ENCODE data around the gene GCNT1. TPM values are rescaled to one million over a fixed set of nuclear protein-coding genes. Genes with fewer than 3 reads are reported as not detected.

The GCNT1 gene
- total RNA-seq, 2 experiments from 2014 or later, result 0.36 to 0.53 TPM

GRCh38 chr9:76414661-76415060 lies 44.3 kb upstream of the GCNT1 start:
- Mint-ChIP-seq H3K36me3 (ENCODE audit: low read depth) (no peaks in the 10 kb centered on the region), H3K27ac (no peak overlapping the region), H3K9me3 (peaks cover 6% of the 10 kb centered on the region), H3K4me1 (ENCODE audit: low read depth) (peaks cover 7% of the 10 kb centered on the region), H3K27me3 (no peaks in the 10 kb centered on the region), H3K4me3 (no peak overlapping the region)
- intact Hi-C loops (cut with DNase I, micrococcal nuclease), result no loop called here
- Histone ChIP-seq H3K4me1 (ENCODE audit: insufficient read depth, low read length) (no peaks in the 10 kb centered on the region), H3K27me3 (ENCODE audit: control insufficient read depth in 1 of 2, insufficient read depth in 2 of 2, low read length in 2 of 2) (no peaks in the 10 kb centered on the region), H3K27ac (ENCODE audit: low read depth in 1 of 2, low read length in 2 of 2) (no peak overlapping the region), H3K36me3 (ENCODE audit: insufficient read depth, low read length) (no peaks in the 10 kb centered on the region), H3K9me3 (ENCODE audit: control insufficient read depth in 1 of 2, insufficient read depth in 1 of 2, low read length in 2 of 2) (peaks cover 0 to 11% of the 10 kb centered on the region in 2 experiments), H3K4me3 (ENCODE audit: low read length) (no peak overlapping the region)
- no peak for TF ChIP-seq CTCF (IDR thresholded peaks at IDR 0.05)
- ChIA-PET POLR2A (no interaction called here), CTCF (no interaction called here)
- ATAC-seq (ENCODE audit: poor library complexity) (no peak), DNase-seq (peak in 2 of 14 experiments; percentile 13 to 37)

GRCh38 chr9:76415154-76415553 lies 43.8 kb upstream of the GCNT1 start:
- no peak for TF ChIP-seq CTCF (IDR thresholded peaks at IDR 0.05)
- Mint-ChIP-seq H3K4me1 (ENCODE audit: low read depth) (peaks cover 7% of the 10 kb centered on the region), H3K36me3 (ENCODE audit: low read depth) (no peaks in the 10 kb centered on the region), H3K4me3 (no peak overlapping the region), H3K27me3 (no peaks in the 10 kb centered on the region), H3K9me3 (peaks cover 6% of the 10 kb centered on the region), H3K27ac (no peak overlapping the region)
- intact Hi-C loops (cut with DNase I, micrococcal nuclease), result no loop called here
- CTCF ChIA-PET, result no interaction called here
- peaks cover 0 to 11% of the 10 kb centered on the region in 2 experiments for H3K9me3 ChIP-seq (ENCODE audit: control insufficient read depth in 1 of 2, insufficient read depth in 1 of 2, low read length in 2 of 2)
- no peak overlapping the region for H3K4me3 ChIP-seq (ENCODE audit: low read length)
- H3K36me3 ChIP-seq (ENCODE audit: insufficient read depth, low read length), result no peaks in the 10 kb centered on the region
- no peaks in the 10 kb centered on the region for H3K4me1 ChIP-seq (ENCODE audit: insufficient read depth, low read length)
- ATAC-seq (ENCODE audit: poor library complexity) (no peak), DNase-seq (no peak)
- POLR2A ChIA-PET, result no interaction called here
- H3K27ac ChIP-seq (ENCODE audit: low read depth in 1 of 2, low read length in 2 of 2), result no peak overlapping the region
- H3K27me3 ChIP-seq (ENCODE audit: control insufficient read depth in 1 of 2, insufficient read depth in 2 of 2, low read length in 2 of 2), result no peaks in the 10 kb centered on the region

- Histone ChIP-seq H3K27ac (ENCODE audit: low read depth in 1 of 2, low read length in 2 of 2) (no peak overlapping the region), H3K27me3 (ENCODE audit: control insufficient read depth in 1 of 2, insufficient read depth in 2 of 2, low read length in 2 of 2) (no peaks in the 10 kb centered on the region), H3K4me1 (ENCODE audit: insufficient read depth, low read length) (no peaks in the 10 kb centered on the region), H3K9me3 (ENCODE audit: control insufficient read depth in 1 of 2, insufficient read depth in 1 of 2, low read length in 2 of 2) (peaks cover 0 to 11% of the 10 kb centered on the region in 2 experiments), H3K36me3 (ENCODE audit: insufficient read depth, low read length) (no peaks in the 10 kb centered on the region), H3K4me3 (ENCODE audit: low read length) (no peak overlapping the region)
- DNase-seq (no peak), ATAC-seq (ENCODE audit: poor library complexity) (no peak)
- Mint-ChIP-seq H3K4me3 (no peak overlapping the region), H3K27ac (no peak overlapping the region), H3K4me1 (ENCODE audit: low read depth) (peaks cover 7% of the 10 kb centered on the region), H3K9me3 (peaks cover 6% of the 10 kb centered on the region), H3K27me3 (no peaks in the 10 kb centered on the region), H3K36me3 (ENCODE audit: low read depth) (no peaks in the 10 kb centered on the region)
- ChIA-PET POLR2A (no interaction called here), CTCF (no interaction called here)
- intact Hi-C loops (cut with DNase I, micrococcal nuclease), result no loop called here
- no peak for TF ChIP-seq CTCF (IDR thresholded peaks at IDR 0.05)
Measured at GRCh38 chr9:76415731-76416130, 43.3 kb upstream of the GCNT1 start.

Data from CD4-positive, alpha-beta T cell (primary cell).